H1 (cell line): ENCODE measurements around the gene LONRF2. TPM values are rescaled to one million over a fixed set of nuclear protein-coding genes. Genes with fewer than 3 reads are reported as not detected.

Experiments
- BRCA1 ChIP-seq: IDR thresholded peaks from 2 replicates; pipeline ENCODE4 v1.6.1; 2012; ENCODE audit warnings: low read depth, low read length, improper control_type of control experiment
- GTF2F1 ChIP-seq: IDR thresholded peaks from 2 replicates; pipeline ENCODE4 v1.6.1; 2012; ENCODE audit warnings: low read depth, low read length, improper control_type of control experiment, borderline replicate concordance
- RXRA ChIP-seq: IDR thresholded peaks from 2 replicates; pipeline ENCODE4 v1.6.1; 2011; ENCODE audit warnings: low read depth, mild to moderate bottlenecking, low read length, moderate library complexity; ENCODE audit not compliant: insufficient read depth
- SIRT6 ChIP-seq: IDR thresholded peaks from one replicate; pipeline ENCODE4 v1.7.1; 2012; ENCODE audit warnings: low read length, inconsistent platforms
- polyA plus RNA-seq, 7 experiments: library from polyadenylated mRNA; depleted of rRNA in 3 of 7; stranded (reverse) in 5 of 7; unstranded in 2 of 7; fragments of >200 nt in 5 of 7; fragments of 200-250 nt in 2 of 7; gene quantifications; 1 replicate in 5 of 7; 2 replicates in 1 of 7; 4 replicates in 1 of 7; pipeline versions ENCODE4 v1.2.1 to v1.2.3, GENCODE V29; 2011 to 2013; ENCODE audit warnings: missing spikeins in 2 of 7, mixed read lengths in 2 of 7
- total RNA-seq: library from RNA; stranded (reverse); fragmentation: NEBNext Ultra II Directional; extraction: Animal tissue kit (Norgen Biotek cat#: 25700); gene quantifications from 2 replicates; pipeline ENCODE4 v1.2.1, GENCODE V29; 2021

LONRF2 gene
- total and polyA plus RNA-seq, 2 of the 8 experiments (the other 6 are each of a cell fraction or from before 2014, with no cell fraction given): 0.24 to 0.74 TPM

- TF ChIP-seq GTF2F1 (no peak), SIRT6 (no peak), RXRA (no peak), BRCA1 (no peak)
Measured at GRCh38 chr2:100290718-100291151, 31.6 kb downstream of the LONRF2 start (continued).
